HG02884 (cell line): ENCODE results near the gene DYSF.

Experiments
- ATAC-seq: cut with Tn5 transposase; IDR thresholded peaks from one replicate; pipeline ENCODE4 v1.9.1; 2021; ENCODE audit warnings: mild to moderate bottlenecking, moderate library complexity; ENCODE audit not compliant: unreplicated experiment

The DYSF gene

DNA sequence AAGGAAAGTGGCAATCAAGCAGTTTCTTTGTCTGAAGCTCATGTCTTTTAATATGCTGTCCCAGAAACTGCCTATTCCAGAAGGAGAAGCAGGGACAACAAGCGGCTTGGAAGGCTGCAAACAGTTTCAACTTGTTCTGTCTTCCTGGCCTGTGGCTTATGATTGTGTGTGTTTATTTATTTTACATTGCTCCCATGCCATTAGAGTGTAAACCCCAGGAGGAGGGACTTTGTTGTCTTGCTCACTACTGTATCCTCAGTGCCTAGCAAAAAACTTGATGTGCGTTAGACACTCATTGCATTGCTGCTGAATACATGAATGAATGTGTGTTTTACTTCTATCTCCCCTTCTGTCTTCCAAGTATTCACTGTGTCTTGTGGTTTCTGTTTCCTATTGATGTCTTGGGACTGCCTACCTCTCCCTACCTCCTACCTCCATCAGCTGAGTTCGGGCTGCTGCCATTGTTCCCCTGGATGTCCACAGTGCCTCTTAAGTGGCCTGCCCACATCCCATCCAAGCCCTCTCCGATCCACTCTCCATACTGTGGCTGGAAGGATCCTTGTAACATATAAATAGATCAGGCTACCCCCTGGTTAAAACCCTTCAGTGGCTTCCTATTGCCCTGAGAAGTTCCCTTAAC is 261.4 kb downstream of the DYSF start:
- ATAC-seq, result no peak

DNA sequence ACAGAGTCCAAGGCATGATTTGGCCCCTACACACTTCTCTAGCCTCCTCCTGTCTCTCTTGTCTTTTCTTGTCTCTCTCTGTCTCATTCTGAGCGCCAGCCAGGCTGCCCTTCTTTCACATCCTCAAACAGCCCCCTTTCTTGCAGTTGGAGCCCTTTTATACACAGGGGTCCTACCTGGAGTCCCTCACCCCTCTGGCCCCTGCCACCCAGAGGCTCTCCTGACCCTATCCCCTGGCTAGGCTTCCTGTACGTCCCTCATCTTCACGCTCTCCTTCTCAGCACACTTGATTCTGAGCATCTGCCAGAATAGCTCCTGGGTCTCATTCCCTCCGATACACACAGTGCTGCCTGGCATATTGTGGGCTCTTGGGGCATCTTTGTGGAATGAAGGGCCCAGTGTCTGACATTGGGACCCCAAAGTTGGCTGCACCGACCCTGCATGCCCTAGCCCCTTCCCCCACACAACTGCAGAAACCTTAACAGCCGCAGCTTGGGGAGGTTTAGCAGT is 261.9 kb downstream of the DYSF start:
- ATAC-seq, result no peak

DNA sequence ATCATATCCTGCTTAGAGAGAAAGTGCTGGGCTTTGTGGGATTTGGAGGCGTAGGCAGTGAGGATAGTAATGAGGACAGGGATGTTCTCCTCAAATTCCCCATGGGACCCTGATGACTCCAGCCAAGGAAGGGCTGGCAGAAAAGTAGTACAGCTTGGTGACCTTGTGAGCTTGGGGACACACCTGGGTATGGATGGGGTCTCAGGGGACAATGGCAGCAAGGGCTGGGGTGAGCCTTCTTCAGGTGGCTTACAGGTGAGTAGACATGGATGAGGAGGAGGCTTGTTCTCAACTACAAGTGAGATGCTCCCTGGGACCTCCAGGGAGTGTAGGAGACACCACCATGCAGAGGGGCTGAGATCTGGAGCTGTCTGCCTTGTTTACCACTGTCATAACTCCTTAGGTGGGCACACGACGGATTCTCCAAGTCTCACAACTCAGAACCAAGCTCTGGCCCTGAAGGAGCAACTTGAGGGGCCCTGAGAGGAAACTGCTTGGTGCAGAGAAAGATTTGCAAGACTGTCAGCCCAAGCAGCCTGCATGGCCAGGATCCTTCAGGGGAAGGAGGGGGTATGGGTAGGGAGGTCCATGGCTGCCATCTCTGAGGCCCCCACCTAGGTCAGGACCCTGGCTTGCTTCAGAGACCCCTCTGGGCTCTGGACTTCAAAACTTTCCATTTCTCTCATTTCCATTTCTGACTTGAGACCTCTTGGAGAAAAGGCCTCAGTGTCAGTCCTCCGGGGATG is 262.8 kb downstream of the DYSF start:
- ATAC-seq, result no peak

DNA sequence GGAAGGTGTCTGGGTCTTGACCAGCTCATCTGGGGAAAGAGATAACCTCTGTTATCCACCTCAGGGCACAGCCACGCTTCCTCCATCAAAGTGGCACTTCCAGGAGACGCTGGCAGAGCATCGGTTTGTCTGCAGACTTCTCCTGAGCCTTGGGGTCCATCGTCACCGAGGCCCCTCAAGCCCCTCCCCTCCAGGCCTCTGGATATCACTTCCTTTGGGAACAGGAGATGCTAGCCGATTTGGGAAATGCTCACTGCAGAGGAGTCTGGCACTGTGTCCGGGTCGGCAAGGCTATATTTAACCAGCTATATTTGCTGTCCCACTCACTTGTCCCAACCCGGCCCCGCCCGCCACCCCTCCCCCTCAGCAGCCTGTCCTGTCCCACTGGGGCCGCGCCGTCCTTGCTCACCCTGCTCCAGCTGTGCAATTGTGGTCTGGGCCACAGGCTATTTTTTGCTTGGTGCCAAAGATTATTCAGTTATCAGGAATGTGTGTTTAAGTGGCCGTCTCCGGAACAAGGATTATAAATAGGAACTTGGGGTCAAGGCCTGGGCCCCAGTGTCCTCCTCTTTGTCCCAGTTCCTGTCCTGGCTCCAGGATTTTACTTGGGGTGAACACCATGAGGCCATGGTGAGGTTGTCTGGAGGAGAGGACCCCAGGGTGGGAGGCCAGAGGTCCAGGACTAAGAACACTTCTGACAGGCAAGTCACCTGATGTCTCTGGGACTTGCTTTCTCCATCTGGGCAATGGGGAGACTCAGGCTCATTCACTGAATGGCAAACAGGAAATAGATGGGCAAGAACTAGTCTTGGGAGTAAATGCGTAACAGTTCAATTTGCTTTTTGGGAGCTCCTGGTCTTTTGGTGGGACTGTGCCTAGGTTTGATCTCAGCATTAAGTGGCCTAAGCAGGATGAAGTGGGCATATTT is 263.6 kb downstream of the DYSF start:
- ATAC-seq, result no peak

DNA sequence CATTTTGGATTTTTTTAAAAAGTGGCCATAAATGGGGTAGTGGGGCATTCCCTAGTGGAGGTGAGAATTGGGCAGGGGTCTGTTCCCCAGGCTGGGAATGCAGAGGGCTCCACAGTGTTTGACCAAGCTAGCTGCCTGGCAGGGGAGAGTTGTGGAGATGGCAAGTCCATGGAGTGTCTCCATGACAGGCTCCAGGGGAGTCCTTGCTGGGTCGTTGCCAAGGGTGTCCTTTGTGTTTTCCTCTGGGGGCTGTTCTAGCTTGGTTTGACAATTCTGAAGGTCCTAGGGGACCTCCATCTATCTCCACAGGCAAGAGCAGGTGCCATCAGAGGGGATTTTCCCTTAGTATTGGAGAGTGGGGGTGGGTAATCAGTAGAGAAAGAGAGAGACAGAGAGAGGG is 265.3 kb downstream of the DYSF start:
- no peak for ATAC-seq

DNA sequence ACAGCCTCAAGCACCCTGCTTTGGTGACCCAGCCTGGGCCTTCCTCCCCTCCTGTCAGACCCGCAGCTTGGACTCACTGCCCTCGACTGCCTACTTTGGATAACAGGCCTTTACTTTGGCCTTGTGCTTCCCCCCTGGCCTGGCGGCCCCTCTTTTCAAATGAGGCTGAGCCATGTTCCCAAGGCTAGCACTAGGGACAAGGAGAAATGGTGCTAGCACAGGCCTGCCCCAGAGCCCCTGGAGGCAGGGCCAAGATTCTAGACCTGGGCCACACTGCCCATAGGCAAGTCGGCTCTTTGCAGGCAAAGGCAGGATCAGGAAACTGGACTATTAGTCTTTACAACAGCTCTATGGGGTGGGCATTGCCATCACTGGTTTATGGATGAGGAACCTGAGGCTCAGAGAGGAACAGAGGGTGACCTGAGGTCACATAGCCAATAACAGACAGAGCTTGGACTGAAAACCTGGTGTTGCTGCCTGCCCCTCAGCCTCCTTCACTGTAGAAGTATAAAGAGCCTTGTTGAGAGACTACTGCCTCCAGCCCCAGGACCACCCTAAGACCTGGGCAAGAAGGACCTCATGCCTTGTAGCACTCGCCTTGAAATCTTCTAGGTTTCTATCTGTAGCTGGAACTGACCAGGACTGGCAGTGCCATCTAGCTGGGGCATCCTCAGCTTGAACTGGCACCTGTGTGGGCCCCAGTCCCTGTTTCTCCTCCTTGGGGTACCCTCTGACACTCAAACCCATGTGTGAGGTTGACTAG is 266.3 kb downstream of the DYSF start:
- no peak for ATAC-seq

DNA sequence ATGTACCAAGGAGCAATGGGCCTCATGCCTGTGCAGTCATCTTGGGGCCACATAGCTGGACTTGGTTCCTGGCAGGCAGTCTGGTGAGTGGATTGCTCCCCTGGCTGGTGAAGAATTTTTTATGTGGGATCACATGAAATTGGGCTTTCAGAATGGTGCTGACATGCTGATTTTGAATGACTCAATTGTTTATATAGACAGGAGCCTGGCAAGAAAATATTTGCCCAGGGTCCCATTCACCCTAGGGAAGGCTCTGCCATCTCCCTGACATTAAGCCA is 266.9 kb downstream of the DYSF start:
- ATAC-seq, result no peak

DNA sequence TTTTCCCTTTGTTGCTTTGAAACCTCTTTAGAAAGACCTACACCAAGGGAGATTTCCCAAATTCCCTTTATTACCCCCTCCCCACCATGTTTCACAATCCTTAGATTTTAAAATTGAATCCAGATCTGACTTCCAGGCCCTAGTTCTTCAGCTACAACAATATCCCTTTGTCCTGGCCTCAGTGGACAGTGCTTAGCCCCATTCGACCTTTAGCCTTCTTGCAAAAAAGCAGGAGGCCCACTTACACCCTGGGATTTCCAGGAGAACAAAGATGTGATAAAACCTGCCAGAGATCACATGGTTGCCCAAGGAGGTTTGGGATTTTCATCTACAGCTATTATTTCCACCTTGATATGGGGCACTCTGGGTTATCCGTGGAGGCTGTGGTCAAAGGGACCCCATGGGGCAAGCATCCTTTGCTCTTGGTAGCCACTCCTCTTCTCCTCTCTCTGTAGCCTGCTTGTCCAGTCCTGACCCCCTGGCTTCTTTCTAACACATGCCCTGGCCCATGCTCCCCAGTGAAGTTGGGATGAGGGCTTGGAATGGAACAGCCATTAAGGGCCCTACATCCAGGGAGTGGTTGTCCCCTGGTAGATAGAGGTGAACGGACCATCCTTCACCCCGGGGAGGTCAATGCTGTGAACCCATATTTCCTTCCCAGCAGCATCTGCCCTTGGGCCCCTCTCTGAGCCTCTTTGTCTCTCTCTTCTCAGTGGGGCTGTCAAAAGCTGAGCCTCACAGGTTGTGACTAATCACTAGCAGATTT is 267.4 kb downstream of the DYSF start:
- ATAC-seq, result no peak

DNA sequence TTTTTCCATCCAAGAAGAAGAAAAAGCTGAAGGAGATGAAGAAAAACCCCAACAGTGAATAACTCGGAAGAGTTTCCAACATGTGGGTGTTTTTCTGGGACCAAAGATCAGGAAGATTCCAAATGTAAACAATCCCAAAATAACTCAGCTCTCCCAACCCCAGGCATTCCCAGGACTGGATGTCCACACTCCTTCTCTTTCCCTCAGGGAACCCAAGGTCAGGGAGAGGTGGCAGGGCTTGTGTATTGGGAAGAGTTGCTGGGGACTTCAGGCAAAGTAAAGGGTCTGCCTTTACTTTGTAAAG is 268.0 kb downstream of the DYSF start:
- no peak for ATAC-seq

DNA sequence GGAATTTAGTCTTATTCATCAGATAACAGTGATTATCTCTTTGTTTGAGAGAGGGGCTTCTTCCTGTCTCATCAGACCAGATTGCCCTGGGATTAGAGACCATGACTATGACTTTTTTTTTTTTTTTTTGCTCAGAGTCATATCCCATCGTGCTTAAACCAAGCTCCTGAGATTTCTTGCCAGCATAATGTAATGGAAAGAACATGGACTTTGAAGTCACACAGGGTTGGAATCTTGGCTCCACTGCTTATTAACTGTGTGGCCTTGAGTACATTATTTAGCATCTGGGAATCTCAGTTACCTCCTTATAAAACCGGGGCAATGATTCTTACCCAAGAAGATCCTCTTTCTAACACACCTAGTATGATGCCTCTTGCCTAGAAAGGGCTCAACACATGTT is 268.3 kb downstream of the DYSF start:
- no peak for ATAC-seq

DNA sequence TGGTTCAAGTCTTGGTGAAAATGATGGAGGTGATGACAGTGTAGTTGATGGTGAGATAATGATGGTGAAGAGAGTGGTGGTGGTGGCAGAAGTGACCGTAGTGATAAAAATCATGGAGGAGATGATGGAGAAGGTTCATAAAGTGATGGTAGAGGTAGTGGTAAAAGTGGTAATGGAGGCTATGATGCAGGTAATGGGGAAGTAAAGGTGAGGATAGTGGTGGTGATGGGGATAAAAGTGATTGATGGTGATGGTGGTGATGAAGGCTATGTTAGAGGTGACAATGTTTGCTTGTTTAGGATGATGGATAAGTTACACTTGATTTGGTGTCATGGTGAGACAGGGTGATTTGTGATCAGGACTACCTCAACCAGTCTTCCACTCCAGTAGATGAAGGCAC is 268.9 kb downstream of the DYSF start:
- no peak for ATAC-seq

DNA sequence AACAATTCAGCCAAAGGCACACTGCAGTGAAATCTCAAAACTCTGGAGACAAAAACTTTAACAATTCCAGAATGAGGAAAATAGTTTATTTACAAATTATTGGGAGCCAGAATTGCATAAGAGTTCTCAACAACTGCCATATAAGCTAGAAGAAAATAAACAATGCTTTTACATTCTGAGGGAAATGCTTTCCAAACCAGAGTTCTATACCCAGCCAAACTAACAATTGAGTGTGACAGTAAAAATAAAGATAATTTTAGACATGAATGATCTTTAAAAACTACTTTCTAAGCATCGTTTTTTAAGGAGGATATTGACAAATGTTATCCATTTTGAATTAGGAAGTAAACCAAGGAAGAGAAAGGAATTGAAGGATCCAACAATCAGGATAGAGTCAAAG is 271.4 kb downstream of the DYSF start:
- ATAC-seq, result no peak

DNA sequence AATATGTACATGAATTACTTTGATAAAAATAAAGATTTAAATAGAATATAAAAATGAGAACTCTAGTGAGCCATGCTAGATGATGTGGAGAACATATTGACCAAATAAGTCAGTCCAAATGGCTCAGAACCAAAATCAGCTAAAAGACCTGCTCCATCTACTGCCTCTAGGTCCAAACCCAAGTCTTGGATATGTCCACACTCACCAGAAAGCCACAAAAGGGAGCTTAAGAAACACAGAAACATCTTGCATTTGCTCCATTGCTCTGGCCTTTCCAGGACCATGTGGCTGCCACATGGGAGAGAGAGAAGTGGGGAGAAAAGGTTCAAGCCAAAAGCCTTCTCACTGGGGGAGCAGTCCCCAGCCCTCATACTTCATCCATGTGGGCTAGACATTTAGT is 272.5 kb downstream of the DYSF start:
- no peak for ATAC-seq

DNA sequence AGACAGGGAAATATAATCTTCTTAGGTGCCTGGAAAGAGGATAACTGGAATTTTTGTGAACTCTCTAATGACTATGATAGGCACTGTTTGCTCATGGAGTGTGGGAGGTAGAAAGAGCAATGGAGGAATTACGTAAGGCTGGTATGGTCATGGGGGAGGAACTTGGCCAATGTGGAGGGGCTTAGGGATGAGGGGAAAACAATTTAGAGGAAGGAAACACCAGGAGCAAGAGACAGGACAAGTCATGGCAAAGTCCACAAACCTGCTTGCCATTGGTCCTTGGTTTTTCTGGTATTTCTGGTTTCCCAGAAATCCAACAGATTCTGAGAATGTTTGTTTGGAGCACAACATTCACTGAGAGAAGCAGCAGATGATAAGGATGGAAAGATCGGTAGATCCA is 274.2 kb downstream of the DYSF start:
- ATAC-seq, result no peak

DNA sequence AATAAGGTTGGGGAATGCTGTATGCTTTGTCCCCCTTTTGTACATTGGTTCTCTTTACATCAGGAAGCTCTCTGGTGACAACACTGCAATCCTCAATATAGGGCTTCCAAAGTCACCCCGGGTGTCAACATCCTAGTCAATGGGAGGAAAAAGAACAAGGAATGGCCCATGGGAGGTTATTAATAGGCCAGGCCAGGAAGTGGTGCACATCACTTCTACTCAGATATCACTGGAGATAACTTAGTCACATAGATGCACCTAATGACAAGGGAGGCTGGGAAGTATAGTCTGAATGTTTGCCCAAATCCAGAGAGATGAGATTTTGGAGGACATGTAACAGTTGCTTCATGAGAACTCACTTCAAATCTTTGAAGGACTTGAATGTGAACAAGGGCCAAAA is 274.7 kb downstream of the DYSF start:
- no peak for ATAC-seq

DNA sequence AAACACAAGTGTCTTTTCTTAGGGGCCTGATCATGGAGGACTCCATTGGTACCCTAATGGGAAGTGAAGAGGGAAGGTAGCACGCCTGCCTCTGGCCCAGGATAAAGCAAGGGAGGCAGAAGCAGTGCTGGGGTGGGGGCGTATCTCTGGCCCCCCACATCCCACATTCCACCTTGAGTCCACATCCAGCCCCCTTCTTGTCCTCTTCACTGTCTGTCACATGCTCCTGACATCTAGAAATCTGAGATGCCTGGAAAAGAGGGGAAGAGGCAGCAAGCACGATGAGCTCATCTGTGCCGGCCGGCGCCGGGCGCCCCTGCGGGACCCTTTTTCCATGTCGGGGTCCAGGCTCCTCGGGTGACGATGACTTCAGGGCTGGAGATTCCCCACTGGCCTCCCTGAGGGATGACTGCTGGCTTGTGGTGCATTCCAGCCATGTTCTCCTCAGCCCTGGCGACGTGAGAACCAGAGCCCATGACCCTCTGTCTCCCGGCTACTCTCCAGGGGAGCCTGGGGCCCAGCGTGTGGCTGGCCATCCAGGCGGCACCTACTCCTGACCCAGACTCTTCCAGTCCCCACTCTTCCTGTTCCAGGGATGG is 277.5 kb downstream of the DYSF start:
- ATAC-seq, result no peak

DNA sequence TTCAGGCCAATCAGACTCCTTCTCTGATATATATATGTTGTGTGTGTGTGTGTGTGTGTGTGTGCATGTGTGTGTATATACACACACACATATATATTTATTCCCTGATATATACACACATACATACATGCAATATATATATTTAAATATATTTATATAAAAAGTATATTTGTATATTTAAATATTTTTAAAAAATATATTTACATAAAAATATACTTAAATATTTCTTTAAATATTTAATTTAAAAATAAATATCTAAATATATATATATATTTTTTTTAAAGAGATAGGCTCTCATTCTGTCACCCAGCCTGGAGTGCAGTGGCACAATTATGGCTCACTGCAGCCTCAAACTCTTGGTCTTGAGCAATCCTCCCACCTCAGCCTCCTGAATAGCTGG is 281.3 kb downstream of the DYSF start:
- ATAC-seq, result no peak

DNA sequence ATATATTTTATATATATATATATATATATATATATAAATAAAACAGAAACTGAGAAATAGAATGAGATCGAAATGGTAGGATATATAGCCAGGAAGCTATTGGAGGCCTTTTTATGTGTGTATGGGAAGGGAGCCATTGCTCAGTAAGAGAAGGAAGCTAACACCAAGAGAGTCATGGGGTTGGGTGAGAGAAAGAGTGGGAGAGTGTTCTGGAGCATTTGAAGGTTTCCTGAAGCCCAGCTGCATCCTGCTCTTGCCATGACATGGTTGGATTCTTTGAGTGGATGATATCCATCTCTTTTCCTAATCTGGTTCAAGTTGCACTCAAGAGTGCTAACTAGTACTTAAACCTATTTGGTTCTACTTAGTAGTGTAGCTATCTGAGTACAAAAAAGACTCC is 282.3 kb downstream of the DYSF start:
- ATAC-seq, result no peak
